ENCODE results near the gene KCNJ15. TPM values are rescaled to one million over a fixed set of nuclear protein-coding genes. Genes with fewer than 3 reads are reported as not detected.

KCNJ15 gene
- total RNA-seq, 1 experiment from 2014 or later = 0.13 TPM

GRCh38 chr21:38228537-38228936, 28.3 kb upstream of the KCNJ15 start:
- no peak for TF ChIP-seq REST (IDR thresholded peaks at IDR 0.05; ENCODE audit: insufficient read depth in 1 of 2, low read depth in 2 of 2, low read length in 1 of 2)
- no peak for TF ChIP-seq SIN3A (IDR thresholded peaks at IDR 0.05; ENCODE audit: borderline replicate concordance, insufficient read depth, low read depth, low read length)
- no peak for TF ChIP-seq TCF7L2 (IDR thresholded peaks at IDR 0.05; ENCODE audit: low read depth, low read length)
- TF ChIP-seq CTCF (IDR thresholded peaks at IDR 0.05) = no peak
- no peak for TF ChIP-seq POLR2AphosphoS5 (IDR thresholded peaks at IDR 0.05; ENCODE audit: low read depth, low read length)
- ChIA-PET CTCF (no interaction called here), POLR2A (no interaction called here)
- no peak for ATAC-seq
- no peak for DNase-seq (ENCODE audit: low read depth, low spot score)
- Histone ChIP-seq H3K27ac (ENCODE audit: low read length) (no peak overlapping the region), H3K9me3 (ENCODE audit: control insufficient read depth, insufficient read depth, low read depth, low read length) (peaks cover 5% of the 10 kb centered on the region; the same call in 1 of the 2 replicates), H3K4me3 (ENCODE audit: low read depth in 2 of 2, low read length in 2 of 2) (no peak overlapping the region), H3K36me3 (ENCODE audit: control insufficient read depth, insufficient read depth, low read length) (no peaks in the 10 kb centered on the region), H3K4me1 (ENCODE audit: control insufficient read depth, insufficient read depth, low read length) (no peaks in the 10 kb centered on the region), H3K27me3 (ENCODE audit: control insufficient read depth, insufficient read depth, low read length) (no peaks in the 10 kb centered on the region)
- no TSS peak for BruUV-seq (replicated peaks)
- in situ Hi-C loops (cut with HindIII; ENCODE audit: low pct_unique_long_range_greater_than_20kb, low sequenced_read_pairs) = no loop called here
- intact Hi-C loops (cut with micrococcal nuclease; ENCODE audit: unreplicated experiment) = no loop called here

GRCh38 chr21:38229260-38229877, 27.4 kb upstream of the KCNJ15 start:
- no TSS peak for BruUV-seq (replicated peaks)
- H3K4me3 ChIP-seq (ENCODE audit: low read depth in 2 of 2, low read length in 2 of 2) = no peak overlapping the region
- DNase-seq (ENCODE audit: low read depth, low spot score) (no peak), ATAC-seq (no peak)
- ChIA-PET CTCF (no interaction called here), POLR2A (no interaction called here)
- no peaks in the 10 kb centered on the region for H3K36me3 ChIP-seq (ENCODE audit: control insufficient read depth, insufficient read depth, low read length)
- no peaks in the 10 kb centered on the region for H3K4me1 ChIP-seq (ENCODE audit: control insufficient read depth, insufficient read depth, low read length)
- TF ChIP-seq SIN3A (IDR thresholded peaks at IDR 0.05; ENCODE audit: borderline replicate concordance, insufficient read depth, low read depth, low read length) = no peak
- TF ChIP-seq POLR2AphosphoS5 (IDR thresholded peaks at IDR 0.05; ENCODE audit: low read depth, low read length) = no peak
- TF ChIP-seq CTCF (IDR thresholded peaks at IDR 0.05) = no peak
- TF ChIP-seq TCF7L2 (IDR thresholded peaks at IDR 0.05; ENCODE audit: low read depth, low read length) = no peak
- TF ChIP-seq REST (IDR thresholded peaks at IDR 0.05; ENCODE audit: insufficient read depth in 1 of 2, low read depth in 2 of 2, low read length in 1 of 2) = no peak
- H3K9me3 ChIP-seq (ENCODE audit: control insufficient read depth, insufficient read depth, low read depth, low read length) = peaks cover 3% of the 10 kb centered on the region; the same call in 1 of the 2 replicates
- in situ Hi-C loops (cut with HindIII; ENCODE audit: low pct_unique_long_range_greater_than_20kb, low sequenced_read_pairs) = no loop called here
- intact Hi-C loops (cut with micrococcal nuclease; ENCODE audit: unreplicated experiment) = no loop called here
- no peaks in the 10 kb centered on the region for H3K27me3 ChIP-seq (ENCODE audit: control insufficient read depth, insufficient read depth, low read length)
- no peak overlapping the region for H3K27ac ChIP-seq (ENCODE audit: low read length)
